ENCODE measurements around the gene FOSL1. TPM values are rescaled to one million over a fixed set of nuclear protein-coding genes. Genes with fewer than 3 reads are reported as not detected.

FOSL1 gene
- total RNA-seq, 1 experiment from 2014 or later, result 58.8 TPM

- POLR2A ChIA-PET (ENCODE audit: unreplicated experiment), result interaction anchor here (0.6 kb wide), 1 partner anchor 19 kb away, joined by 5 read pairs; no protein-coding TSS in a partner anchor
- DNase-seq, result peak; percentile 91 to 99
- BruUV-seq (replicated peaks), result no TSS peak
- no peaks in the 10 kb centered on the region for H3K9me3 ChIP-seq (ENCODE audit: insufficient read depth, low read depth)
- CTCF ChIA-PET, result interaction anchor here (0.6 kb wide), 1 partner anchor 32 kb away, joined by 3 read pairs; no protein-coding TSS in a partner anchor
- peak within 1 kb of the TSS; percentile 94 for H3K4me2 ChIP-seq
- peak within 1 kb of the TSS; percentile 89 for H3K4me3 ChIP-seq
- H3K27ac ChIP-seq, result peak within 1 kb of the TSS; percentile 90
- no peaks in the 10 kb centered on the region for H3K9me2 ChIP-seq (ENCODE audit: insufficient read depth)
- no peaks in the 10 kb centered on the region for H4K20me1 ChIP-seq (ENCODE audit: insufficient read depth)
- H3K27me3 ChIP-seq (ENCODE audit: insufficient read depth, low read depth), result no peaks in the 10 kb centered on the region
- TF ChIP-seq CTCF (conservative IDR thresholded peaks at IDR 0.05) (no peak), EZH2 (IDR thresholded peaks at IDR 0.05; ENCODE audit: low read depth) (no peak)
- H3F3A ChIP-seq (ENCODE audit: insufficient read depth, low read depth), result peaks cover 39% of the 10 kb centered on the region; the same call in 1 of the 2 replicates
- intact Hi-C loops (cut with micrococcal nuclease; ENCODE audit: unreplicated experiment), result loop anchor here (1.0 to 5.0 kb wide), 3 partner anchors 31 to 362 kb away; partner anchors contain the start of genes FIBP, LTBP3 and SART1
- H3K4me1 ChIP-seq (replicated peaks; ENCODE audit: insufficient read depth), result peaks cover 49% of the 10 kb centered on the region
- H2AFZ ChIP-seq, result peak within 1 kb of the TSS; percentile 80
- peaks cover 42% of the 10 kb centered on the region for H3K79me2 ChIP-seq (ENCODE audit: low read depth)
- peaks cover 6% of the 10 kb centered on the region; the same call in 1 of the 2 replicates for H3K36me3 ChIP-seq (ENCODE audit: low read depth)
Observed at GRCh38 chr11:65919141-65919572, 19.0 kb upstream of the FOSL1 start, which contains the start of gene DRAP1. DRAP1 (plus strand) TSS chr11:65919426; CDS start chr11:65919502, 76 bp downstream.

- peaks cover 42% of the 10 kb centered on the region for H3K79me2 ChIP-seq (ENCODE audit: low read depth)
- ChIA-PET POLR2A (ENCODE audit: unreplicated experiment) (interaction anchor here (0.9 to 1.2 kb wide), 2 partner anchors 9 to 28 kb away, joined by 3 to 6 read pairs; partner anchors contain the start of gene CCDC85B), CTCF (interaction anchor here (0.6 to 1.8 kb wide), 2 partner anchors 20 to 27 kb away, joined by 7 to 12 read pairs; partner anchors contain the start of gene CCDC85B)
- no peak for DNase-seq
- intact Hi-C loops (cut with micrococcal nuclease; ENCODE audit: unreplicated experiment), result loop anchor here (1.0 to 5.0 kb wide), 3 partner anchors 30 to 361 kb away; partner anchors contain the start of genes FIBP, LTBP3 and SART1
- H3F3A ChIP-seq (ENCODE audit: insufficient read depth, low read depth), result peaks cover 39% of the 10 kb centered on the region; the same call in 1 of the 2 replicates
- no peaks in the 10 kb centered on the region for H3K9me2 ChIP-seq (ENCODE audit: insufficient read depth)
- peaks cover 6% of the 10 kb centered on the region; the same call in 1 of the 2 replicates for H3K36me3 ChIP-seq (ENCODE audit: low read depth)
- H3K9me3 ChIP-seq (ENCODE audit: insufficient read depth, low read depth), result no peaks in the 10 kb centered on the region
- H3K4me2 ChIP-seq, result peak within 1 kb of the TSS; percentile 94
- H3K4me3 ChIP-seq, result peak within 1 kb of the TSS; percentile 89
- no peak for TF ChIP-seq EZH2 (IDR thresholded peaks at IDR 0.05; ENCODE audit: low read depth)
- TF ChIP-seq CTCF (conservative IDR thresholded peaks at IDR 0.05), result no peak
- H4K20me1 ChIP-seq (ENCODE audit: insufficient read depth), result no peaks in the 10 kb centered on the region
- no TSS peak for BruUV-seq (replicated peaks)
- H3K4me1 ChIP-seq (replicated peaks; ENCODE audit: insufficient read depth), result peaks cover 54% of the 10 kb centered on the region
- H2AFZ ChIP-seq, result peak within 1 kb of the TSS; percentile 80
- H3K27ac ChIP-seq, result peak within 1 kb of the TSS; percentile 90
- no peaks in the 10 kb centered on the region for H3K27me3 ChIP-seq (ENCODE audit: insufficient read depth, low read depth)
Observed at GRCh38 chr11:65918211-65919140, 18.3 kb upstream of the FOSL1 start, which contains the start of gene C11orf68. C11orf68 (minus strand) TSS chr11:65919062; CDS start chr11:65919031, 31 bp downstream.
